ENCODE measurements around the gene MYPOP. TPM values are rescaled to one million over a fixed set of nuclear protein-coding genes. Genes with fewer than 3 reads are reported as not detected.

Gene MYPOP
- total RNA-seq, 1 donor from 2014 or later: 11.1 TPM

DNA sequence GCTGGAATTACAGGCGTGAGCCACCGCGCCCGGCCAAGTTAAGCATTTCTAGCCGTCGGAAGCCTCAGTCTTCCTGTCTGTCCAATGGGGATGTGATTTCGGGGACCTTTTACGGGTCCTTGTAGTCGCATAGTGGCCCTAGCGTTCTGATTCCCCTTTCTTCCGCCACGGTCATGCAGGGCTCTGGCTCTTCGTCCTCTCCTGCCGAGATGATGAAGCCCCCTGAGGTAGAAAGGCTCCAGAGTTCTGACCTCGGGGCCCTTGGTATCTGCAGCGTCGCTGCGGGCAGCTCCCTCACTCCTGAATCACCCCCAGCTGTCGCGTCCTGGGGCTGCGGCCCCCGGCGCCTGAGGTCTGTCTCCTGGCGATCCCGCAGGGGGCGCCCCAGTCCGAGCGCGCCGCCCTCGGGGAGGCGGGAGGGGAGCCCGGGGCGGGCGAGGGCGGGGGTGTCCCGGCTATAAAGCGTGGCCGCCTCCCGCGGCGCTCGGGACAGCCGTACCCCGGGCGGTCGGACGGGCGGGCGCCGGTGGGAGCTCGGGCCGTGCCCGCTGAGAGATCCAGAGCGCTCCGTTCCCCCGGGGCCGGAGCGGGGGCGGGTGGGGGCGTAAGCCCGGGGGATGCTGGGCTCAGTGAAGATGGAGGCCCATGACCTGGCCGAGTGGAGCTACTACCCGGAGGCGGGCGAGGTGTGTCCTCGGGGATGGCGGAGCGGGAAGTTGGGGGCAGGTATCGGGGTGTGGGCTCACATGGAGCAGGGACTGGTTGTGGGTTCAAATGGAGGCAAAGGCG, 38.4 kb downstream of the MYPOP start, which contains the start of gene FOXA3:
Gene FOXA3 (plus strand): TSS at position 487 of the 789 bp plus-strand sequence. CDS start 131 bp downstream, at position 618.
- H3K27me3 Mint-ChIP-seq: no peaks in the 10 kb centered on the region
- H3K4me3 Mint-ChIP-seq (ENCODE audit: low read depth): peak within 1 kb of the TSS; percentile 89
- H3K4me1 Mint-ChIP-seq (ENCODE audit: low read depth): peaks cover 34% of the 10 kb centered on the region
- TF ChIP-seq, protein P1, sequence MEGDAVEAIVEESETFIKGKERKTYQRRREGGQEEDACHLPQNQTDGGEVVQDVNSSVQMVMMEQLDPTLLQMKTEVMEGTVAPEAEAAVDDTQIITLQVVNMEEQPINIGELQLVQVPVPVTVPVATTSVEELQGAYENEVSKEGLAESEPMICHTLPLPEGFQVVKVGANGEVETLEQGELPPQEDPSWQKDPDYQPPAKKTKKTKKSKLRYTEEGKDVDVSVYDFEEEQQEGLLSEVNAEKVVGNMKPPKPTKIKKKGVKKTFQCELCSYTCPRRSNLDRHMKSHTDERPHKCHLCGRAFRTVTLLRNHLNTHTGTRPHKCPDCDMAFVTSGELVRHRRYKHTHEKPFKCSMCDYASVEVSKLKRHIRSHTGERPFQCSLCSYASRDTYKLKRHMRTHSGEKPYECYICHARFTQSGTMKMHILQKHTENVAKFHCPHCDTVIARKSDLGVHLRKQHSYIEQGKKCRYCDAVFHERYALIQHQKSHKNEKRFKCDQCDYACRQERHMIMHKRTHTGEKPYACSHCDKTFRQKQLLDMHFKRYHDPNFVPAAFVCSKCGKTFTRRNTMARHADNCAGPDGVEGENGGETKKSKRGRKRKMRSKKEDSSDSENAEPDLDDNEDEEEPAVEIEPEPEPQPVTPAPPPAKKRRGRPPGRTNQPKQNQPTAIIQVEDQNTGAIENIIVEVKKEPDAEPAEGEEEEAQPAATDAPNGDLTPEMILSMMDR (IDR thresholded peaks at IDR 0.05; ENCODE audit: unreplicated experiment): peak; percentile 89
- no peaks in the 10 kb centered on the region for H3K36me3 Mint-ChIP-seq (ENCODE audit: insufficient read depth)
- peak; percentile 71 for DNase-seq (ENCODE audit: low spot score, unreplicated experiment)
- H3K27ac Mint-ChIP-seq: peak within 1 kb of the TSS; percentile 98
- H3K9me3 Mint-ChIP-seq (ENCODE audit: low read depth): no peaks in the 10 kb centered on the region

DNA sequence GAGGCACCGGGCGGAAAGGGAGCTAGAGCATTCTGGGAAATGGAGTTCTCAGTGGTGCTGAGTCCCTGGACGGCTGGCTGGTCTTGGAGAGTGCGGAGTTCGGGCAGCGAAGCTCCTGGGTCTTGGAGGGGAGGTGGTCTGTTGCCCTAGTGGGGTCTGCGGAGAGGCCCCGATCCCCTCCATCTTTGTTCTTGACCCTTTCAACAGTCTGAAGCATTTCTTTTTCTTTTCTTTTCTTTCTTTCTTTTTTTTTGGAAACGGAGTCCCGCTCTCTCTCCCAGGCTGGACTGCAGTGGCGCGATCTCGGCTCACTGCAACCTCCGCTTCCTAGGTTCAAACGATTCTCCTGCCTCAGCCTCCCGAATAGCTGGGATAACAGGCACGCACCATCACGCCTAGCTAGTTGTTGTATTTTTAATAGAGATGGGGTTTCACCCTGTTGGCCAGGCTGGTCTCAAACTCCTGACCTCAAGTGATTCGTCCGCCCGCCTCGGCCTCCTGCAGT, 39.0 kb downstream of the MYPOP start:
- peak overlapping the region; percentile 89 for H3K4me3 Mint-ChIP-seq (ENCODE audit: low read depth)
- H3K4me1 Mint-ChIP-seq (ENCODE audit: low read depth): peaks cover 34% of the 10 kb centered on the region
- no peaks in the 10 kb centered on the region for H3K9me3 Mint-ChIP-seq (ENCODE audit: low read depth)
- no peak for DNase-seq (ENCODE audit: low spot score, unreplicated experiment)
- peak overlapping the region; percentile 98 for H3K27ac Mint-ChIP-seq
- H3K27me3 Mint-ChIP-seq: no peaks in the 10 kb centered on the region
- TF ChIP-seq, protein P1 (IDR thresholded peaks at IDR 0.05; ENCODE audit: unreplicated experiment): no peak
- H3K36me3 Mint-ChIP-seq (ENCODE audit: insufficient read depth): no peaks in the 10 kb centered on the region

DNA sequence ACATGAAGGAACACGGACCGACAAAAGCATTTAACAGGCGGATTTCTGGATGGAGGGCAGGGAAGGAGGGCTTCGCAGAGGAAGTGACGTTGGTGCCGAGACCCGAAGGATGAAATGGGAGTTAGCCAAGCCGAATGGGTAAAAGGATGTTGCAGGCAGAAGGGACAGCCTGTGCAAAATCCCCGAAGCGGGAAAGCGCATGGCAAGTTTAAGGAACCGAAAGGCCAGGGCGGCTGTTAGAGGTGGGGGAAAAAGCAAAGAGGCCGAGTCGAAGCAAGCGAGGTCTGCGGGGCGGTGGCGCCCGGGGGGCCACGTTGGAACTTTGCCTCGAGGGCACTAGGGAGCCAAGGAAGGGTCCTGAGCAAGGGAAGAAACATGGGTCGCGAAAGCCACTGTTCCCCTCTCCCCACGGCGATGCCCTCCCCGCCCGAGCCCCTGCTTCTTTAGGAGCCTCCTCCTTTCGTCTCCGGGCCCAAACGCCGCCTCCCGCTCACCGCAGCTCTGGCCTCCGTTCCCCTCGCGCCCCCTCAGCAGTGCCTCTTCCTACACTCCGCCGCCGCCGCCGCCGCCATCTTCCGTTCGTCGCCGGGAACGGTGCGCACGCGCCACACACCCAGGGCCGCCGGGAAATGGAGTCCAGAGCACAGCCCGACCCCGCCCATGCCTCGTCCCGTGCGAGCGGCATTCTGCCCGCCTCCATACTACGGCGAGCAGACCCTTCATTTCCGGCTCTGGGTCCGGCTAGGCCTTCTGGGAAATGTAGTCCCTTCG, 39.7 kb downstream of the MYPOP start, which contains the start of gene SYMPK:
Gene SYMPK (minus strand): TSS at position 584 of the 771 bp plus-strand sequence. CDS start 8,652 bp downstream, outside the sequence.
- peaks cover 32% of the 10 kb centered on the region for H3K4me1 Mint-ChIP-seq (ENCODE audit: low read depth)
- H3K36me3 Mint-ChIP-seq (ENCODE audit: insufficient read depth): peaks cover 3% of the 10 kb centered on the region
- peak; percentile 98 for DNase-seq (ENCODE audit: low spot score, unreplicated experiment)
- peak within 1 kb of the TSS; percentile 98 for H3K27ac Mint-ChIP-seq
- H3K27me3 Mint-ChIP-seq: no peaks in the 10 kb centered on the region
- H3K9me3 Mint-ChIP-seq (ENCODE audit: low read depth): no peaks in the 10 kb centered on the region
- peak within 1 kb of the TSS; percentile 89 for H3K4me3 Mint-ChIP-seq (ENCODE audit: low read depth)
- TF ChIP-seq, protein P1 (IDR thresholded peaks at IDR 0.05; ENCODE audit: unreplicated experiment): no peak

DNA sequence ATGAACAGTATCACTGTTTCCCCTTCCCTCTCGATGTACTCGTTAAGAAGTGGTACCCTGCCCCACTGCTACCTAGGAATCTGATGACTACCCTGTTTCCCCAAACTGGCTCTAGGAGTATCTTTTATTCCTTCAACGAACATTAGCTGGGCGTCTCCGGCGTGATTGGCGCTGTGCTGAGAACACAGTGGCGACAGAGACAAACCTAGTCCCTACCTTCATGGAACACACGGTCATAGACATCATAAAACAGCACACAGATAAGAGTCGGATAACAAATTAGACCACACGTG, 40.2 kb downstream of the MYPOP start:
- H3K4me1 Mint-ChIP-seq (ENCODE audit: low read depth): peaks cover 30% of the 10 kb centered on the region
- H3K27ac Mint-ChIP-seq: peak overlapping the region; percentile 98
- H3K27me3 Mint-ChIP-seq: no peaks in the 10 kb centered on the region
- H3K4me3 Mint-ChIP-seq (ENCODE audit: low read depth): peak overlapping the region; percentile 89
- no peaks in the 10 kb centered on the region for H3K9me3 Mint-ChIP-seq (ENCODE audit: low read depth)
- DNase-seq (ENCODE audit: low spot score, unreplicated experiment): no peak
- TF ChIP-seq, protein P1 (IDR thresholded peaks at IDR 0.05; ENCODE audit: unreplicated experiment): no peak
- H3K36me3 Mint-ChIP-seq (ENCODE audit: insufficient read depth): peaks cover 3% of the 10 kb centered on the region

Measured in progenitor cell of endocrine pancreas (in vitro differentiated cells).